LNCAP (cell line): ENCODE results near the gene BANP.

Source experiments
- CTCF ChIP-seq: fragments of 450-650 bp; IDR thresholded peaks from 2 replicates; pipeline ENCODE4 v1.5.1; 2017; ENCODE audit warnings: mild to moderate bottlenecking

BANP gene

GRCh38 chr16:87929986-87930385 is 21.2 kb upstream of the BANP start:
- no peak for TF ChIP-seq CTCF

- peak; percentile 25; the same call in 1 of the 2 replicates for TF ChIP-seq CTCF
These were observed 20.8 kb upstream of the BANP start for GRCh38 chr16:87930456-87930855.

- no peak for TF ChIP-seq CTCF
These were observed 19.7 kb upstream of the BANP start for GRCh38 chr16:87931504-87931903.

GRCh38 chr16:87933140-87933495 is 18.1 kb upstream of the BANP start:
- TF ChIP-seq CTCF, result no peak

- TF ChIP-seq CTCF, result no peak
These were observed 14.6 kb upstream of the BANP start, which contains the start of gene CA5A for GRCh38 chr16:87936375-87937230. CA5A (minus strand) TSS chr16:87936529; CDS start chr16:87936450, 79 bp downstream.

- no peak for TF ChIP-seq CTCF
These were observed 12.8 kb upstream of the BANP start for GRCh38 chr16:87938412-87938949.

GRCh38 chr16:87939562-87940423 is 11.4 kb upstream of the BANP start:
- TF ChIP-seq CTCF, result no peak
